CD4-positive, alpha-beta T cell (primary cell): ENCODE results near the gene TBC1D3B. TPM values are rescaled to one million over a fixed set of nuclear protein-coding genes. Genes with fewer than 3 reads are reported as not detected.
A peak's percentile ranks its signal among the peaks of the same experiment; 100 is the strongest.
"Not testable (repeated sequence)": the region's sequence is repeated elsewhere in the genome, so short reads cannot be mapped to it uniquely, and the experiment has no call there.

Source experiments
- ATAC-seq: fragments of 200-7000 bp; cut with Tn5 transposase; one replicate; pipeline ENCODE4 v1.10.0; 2022; ENCODE audit warnings: mild to moderate bottlenecking; ENCODE audit not compliant: poor library complexity
- CTCF ChIA-PET: fragments of 350-600 bp; sonication (Branson Sonifier 250); formaldehyde crosslinking; loops from one replicate; lab custom pipeline; 2021; ENCODE audit warnings: antibody characterized with exemption, inconsistent platforms; lab: Charles Lee
- POLR2A ChIA-PET: fragments of 350-600 bp; sonication (Branson Sonifier 250); formaldehyde crosslinking; loops from one replicate; lab custom pipeline; 2021; ENCODE audit warnings: antibody characterized with exemption, inconsistent platforms; lab: Charles Lee
- DNase-seq, 14 experiments: peaks; one replicate each; pipeline ENCODE4 v3.0.0-alpha.2; 2013 to 2020; ENCODE audit warnings: mixed read lengths in 2 of 14
- H3K27ac ChIP-seq, 2 donors: one replicate each; pipeline versions ENCODE4 v1.5.1 to v1.7.0; 2013; ENCODE audit warnings: low read length in 2 of 2, low read depth in 1 of 2, mild to moderate bottlenecking in 1 of 2
- H3K27me3 ChIP-seq, 2 experiments: 1 replicate in 1 of 2; 2 replicates in 1 of 2; pipeline versions ENCODE4 v1.6.1 to v1.7.0; 2013; ENCODE audit warnings: low read length in 2 of 2, control low read depth in 1 of 2, mild to moderate bottlenecking in 1 of 2, moderate library complexity in 1 of 2; ENCODE audit not compliant: insufficient read depth in 2 of 2, control insufficient read depth in 1 of 2
- H3K36me3 ChIP-seq: one replicate; pipeline ENCODE4 v1.6.1; 2013; ENCODE audit warnings: low read length, control low read depth; ENCODE audit not compliant: insufficient read depth
- H3K4me1 ChIP-seq: one replicate; pipeline ENCODE4 v1.6.1; 2013; ENCODE audit warnings: low read length, control low read depth; ENCODE audit not compliant: insufficient read depth
- H3K4me3 ChIP-seq: one replicate; pipeline ENCODE4 v1.5.1; 2013; ENCODE audit warnings: mild to moderate bottlenecking, low read length, moderate library complexity
- H3K9me3 ChIP-seq, 2 experiments: 1 replicate in 1 of 2; 2 replicates in 1 of 2; pipeline versions ENCODE4 v1.6.1 to v1.7.0; 2013; ENCODE audit warnings: low read length in 2 of 2, mild to moderate bottlenecking in 2 of 2, control low read depth in 1 of 2, moderate library complexity in 1 of 2; ENCODE audit not compliant: control insufficient read depth in 1 of 2, insufficient read depth in 1 of 2
- H3K27ac Mint-ChIP-seq: one replicate; pipeline ENCODE4 v1.8.0; 2020; ENCODE audit warnings: mixed read lengths
- H3K27me3 Mint-ChIP-seq: one replicate; pipeline ENCODE4 v1.8.0; 2021; ENCODE audit warnings: mixed read lengths
- H3K36me3 Mint-ChIP-seq: one replicate; pipeline ENCODE4 v1.8.0; 2021; ENCODE audit warnings: low read depth, mixed read lengths
- H3K4me1 Mint-ChIP-seq: one replicate; pipeline ENCODE4 v1.8.0; 2021; ENCODE audit warnings: low read depth, mixed read lengths
- H3K4me3 Mint-ChIP-seq: one replicate; pipeline ENCODE4 v1.8.0; 2020; ENCODE audit warnings: mild to moderate bottlenecking, mixed read lengths
- H3K9me3 Mint-ChIP-seq: one replicate; pipeline ENCODE4 v1.8.0; 2020; ENCODE audit warnings: mixed read lengths
- intact Hi-C, 2 experiments: fragments of 100-400 bp; cut with DNase I in 1 of 2; cut with micrococcal nuclease in 1 of 2; formaldehyde crosslinking; loops; one replicate each; pipeline versions ENCODE4 v1.15.1 to v1.9.0; 2023 to 2025; cut with DNase I, micrococcal nuclease
- total RNA-seq, 174 experiments: library from RNA in 2 of 174; stranded (reverse) in 2 of 174; gene quantifications; one replicate each; pipeline ENCODE4 v1.2.3 and lab custom pipeline; 2021 to 2026
- TF ChIP-seq, protein P1 (sequence below): fragments of 200-600 bp; IDR thresholded peaks from one replicate; pipeline ENCODE4 v1.8.0; 2022; ENCODE audit warnings: antibody characterized with exemption, mild to moderate bottlenecking

Gene TBC1D3B
- total RNA-seq, 2 experiments from 2014 or later: 1.5 to 1.6 TPM

DNA sequence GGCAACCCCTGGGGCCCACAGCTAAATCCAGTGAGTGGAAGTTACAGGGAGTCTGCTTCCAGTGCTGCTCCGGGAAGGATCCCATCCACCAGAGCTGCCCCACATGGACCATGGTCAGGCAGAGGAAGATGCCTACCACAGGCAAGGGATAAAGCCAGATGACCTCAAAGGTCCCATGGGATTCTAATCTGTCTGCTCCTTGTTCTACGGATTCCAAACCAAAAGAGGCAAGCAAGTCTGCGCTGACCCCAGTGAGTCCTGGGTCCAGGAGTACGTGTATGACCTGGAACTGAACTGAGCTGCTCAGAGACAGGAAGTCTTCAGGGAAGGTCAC lies 35.8 kb upstream of the TBC1D3B start:
- Histone ChIP-seq H3K36me3 (no peaks in the 10 kb centered on the region), H3K9me3 (no peaks in the 10 kb centered on the region), H3K4me1 (no peaks in the 10 kb centered on the region), H3K4me3 (no peak overlapping the region), H3K27me3 (peaks cover 7 to 8% of the 10 kb centered on the region in 2 experiments), H3K27ac (no peak overlapping the region)
- ChIA-PET POLR2A (no interaction called here), CTCF (no interaction called here)
- Mint-ChIP-seq H3K9me3 (no peaks in the 10 kb centered on the region), H3K27me3 (peaks cover 19% of the 10 kb centered on the region), H3K36me3 (no peaks in the 10 kb centered on the region), H3K27ac (no peak overlapping the region), H3K4me3 (no peak overlapping the region), H3K4me1 (no peaks in the 10 kb centered on the region)
- ATAC-seq (no peak), DNase-seq (no peak)
- intact Hi-C loops: no loop called here
- TF ChIP-seq, protein P1, sequence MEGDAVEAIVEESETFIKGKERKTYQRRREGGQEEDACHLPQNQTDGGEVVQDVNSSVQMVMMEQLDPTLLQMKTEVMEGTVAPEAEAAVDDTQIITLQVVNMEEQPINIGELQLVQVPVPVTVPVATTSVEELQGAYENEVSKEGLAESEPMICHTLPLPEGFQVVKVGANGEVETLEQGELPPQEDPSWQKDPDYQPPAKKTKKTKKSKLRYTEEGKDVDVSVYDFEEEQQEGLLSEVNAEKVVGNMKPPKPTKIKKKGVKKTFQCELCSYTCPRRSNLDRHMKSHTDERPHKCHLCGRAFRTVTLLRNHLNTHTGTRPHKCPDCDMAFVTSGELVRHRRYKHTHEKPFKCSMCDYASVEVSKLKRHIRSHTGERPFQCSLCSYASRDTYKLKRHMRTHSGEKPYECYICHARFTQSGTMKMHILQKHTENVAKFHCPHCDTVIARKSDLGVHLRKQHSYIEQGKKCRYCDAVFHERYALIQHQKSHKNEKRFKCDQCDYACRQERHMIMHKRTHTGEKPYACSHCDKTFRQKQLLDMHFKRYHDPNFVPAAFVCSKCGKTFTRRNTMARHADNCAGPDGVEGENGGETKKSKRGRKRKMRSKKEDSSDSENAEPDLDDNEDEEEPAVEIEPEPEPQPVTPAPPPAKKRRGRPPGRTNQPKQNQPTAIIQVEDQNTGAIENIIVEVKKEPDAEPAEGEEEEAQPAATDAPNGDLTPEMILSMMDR: no peak

DNA sequence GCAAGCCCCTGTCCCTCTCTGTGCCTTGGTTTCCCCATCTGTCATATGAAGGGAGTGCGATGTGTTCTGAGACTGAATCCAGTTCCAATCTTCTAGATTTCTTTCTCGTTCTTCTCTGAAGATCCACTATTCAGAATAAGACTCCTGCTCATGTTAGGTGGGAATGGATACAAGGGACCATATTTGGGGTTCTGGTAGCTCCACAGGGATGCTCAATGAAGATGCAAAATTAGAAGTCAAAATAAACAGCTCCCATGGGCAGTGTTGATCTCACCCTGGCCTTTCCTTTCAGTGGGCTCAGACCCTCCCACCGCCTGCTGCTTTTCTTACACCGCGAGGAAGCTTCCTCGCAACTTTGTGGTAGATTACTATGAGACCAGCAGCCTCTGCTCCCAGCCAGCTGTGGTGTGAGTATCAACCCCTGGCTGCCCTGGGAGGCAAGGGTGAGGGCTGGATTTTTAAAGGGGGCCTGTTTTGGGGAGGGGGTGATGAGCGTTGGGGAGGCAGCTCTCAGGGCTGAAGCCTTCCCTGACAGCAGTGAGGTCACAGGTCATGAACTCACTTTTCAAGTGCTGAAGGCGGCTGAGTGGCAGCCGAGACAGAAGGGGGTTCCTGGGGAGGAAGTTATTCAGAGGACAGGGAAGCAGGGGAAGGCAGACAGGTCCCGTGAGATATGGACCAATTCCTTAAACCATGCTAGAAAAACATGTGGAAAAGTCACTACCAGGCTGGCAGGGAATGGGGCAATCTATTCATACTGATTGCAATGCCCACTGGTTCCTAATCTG lies 35.2 kb upstream of the TBC1D3B start:
- H3K4me1 ChIP-seq, ATAC-seq, H3K27me3 ChIP-seq, CTCF ChIA-PET, H3K4me3 ChIP-seq, H3K27ac ChIP-seq, H3K36me3 Mint-ChIP-seq, H3K9me3 Mint-ChIP-seq, H3K36me3 ChIP-seq, POLR2A ChIA-PET, H3K4me3 Mint-ChIP-seq, intact Hi-C loops, H3K9me3 ChIP-seq, H3K4me1 Mint-ChIP-seq, H3K27ac Mint-ChIP-seq: not testable (repeated sequence)
- peaks cover 19% of the 10 kb centered on the region for H3K27me3 Mint-ChIP-seq
- DNase-seq: peak in 2 of 14 experiments; percentile 49 to 66

DNA sequence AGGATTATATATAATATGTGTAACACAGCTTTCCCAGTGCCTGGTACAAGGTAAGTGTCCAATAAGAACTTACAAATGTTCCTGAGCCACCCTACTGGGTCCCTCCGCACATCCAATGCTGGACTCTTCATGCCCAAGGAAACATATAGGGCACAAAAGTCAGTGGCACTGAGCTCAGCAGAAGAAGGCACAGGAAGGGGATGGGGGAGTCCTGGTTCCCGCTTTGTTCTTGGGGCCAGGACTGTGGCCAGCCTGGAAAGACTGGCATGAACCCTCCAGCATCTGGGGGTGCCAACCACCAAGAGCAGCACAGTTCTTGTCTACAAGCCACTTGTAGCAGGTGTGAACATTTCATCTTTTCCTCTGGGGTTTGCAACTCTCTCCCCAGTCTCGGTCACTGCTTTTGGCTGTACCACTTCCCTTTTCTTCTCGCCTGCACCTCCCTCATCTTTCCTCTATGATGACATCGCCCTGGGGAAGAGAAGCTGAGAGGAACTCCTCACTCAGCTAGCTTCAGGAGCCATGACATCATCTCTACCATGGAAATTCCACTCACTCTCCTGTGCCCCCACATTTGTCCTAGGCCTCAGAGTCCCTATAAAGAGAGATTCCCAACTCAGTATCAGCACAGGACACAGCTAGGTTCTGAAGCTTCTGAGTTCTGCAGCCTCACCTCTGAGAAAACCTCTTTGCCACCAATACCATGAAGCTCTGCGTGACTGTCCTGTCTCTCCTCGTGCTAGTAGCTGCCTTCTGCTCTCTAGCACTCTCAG lies 34.2 kb upstream of the TBC1D3B start, which contains the start of gene CCL4L2:
TSS of gene CCL4L2 (plus strand) at position 625 of the 773 bp plus-strand sequence.
- H3K4me3 Mint-ChIP-seq, POLR2A ChIA-PET, H3K4me1 ChIP-seq, H3K27me3 ChIP-seq, CTCF ChIA-PET, H3K9me3 Mint-ChIP-seq, H3K27ac ChIP-seq, H3K4me3 ChIP-seq, H3K4me1 Mint-ChIP-seq, H3K27ac Mint-ChIP-seq, H3K36me3 Mint-ChIP-seq, H3K36me3 ChIP-seq, H3K9me3 ChIP-seq, intact Hi-C loops, ATAC-seq: not testable (repeated sequence)
- H3K27me3 Mint-ChIP-seq: peaks cover 19% of the 10 kb centered on the region
- peak in 3 of 14 experiments; percentile 33 to 59 (median 49) for DNase-seq

DNA sequence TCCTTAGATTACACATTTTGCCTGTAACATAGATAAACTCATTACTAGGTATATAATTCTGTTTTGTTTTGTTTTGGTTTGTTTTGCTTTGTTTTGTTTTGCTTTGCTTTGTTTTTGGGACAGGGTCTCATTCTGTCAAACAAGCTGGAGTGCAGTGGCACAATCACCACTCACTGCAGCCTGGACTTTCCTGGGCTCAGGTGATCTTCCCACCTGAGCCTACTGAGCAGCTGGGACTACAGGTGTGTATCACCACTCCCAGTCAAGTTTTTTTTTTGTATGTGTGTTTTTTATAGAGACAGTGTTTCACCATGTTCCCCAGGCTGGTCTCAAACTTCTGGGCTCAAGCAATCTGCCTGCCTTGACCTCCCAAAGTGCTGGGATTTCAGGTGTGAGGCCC lies 33.1 kb upstream of the TBC1D3B start:
- Mint-ChIP-seq H3K9me3 (no peaks in the 10 kb centered on the region), H3K27ac (no peak overlapping the region), H3K4me3 (no peak overlapping the region), H3K36me3 (no peaks in the 10 kb centered on the region), H3K4me1 (no peaks in the 10 kb centered on the region), H3K27me3 (peaks cover 15% of the 10 kb centered on the region)
- ChIA-PET CTCF (no interaction called here), POLR2A (no interaction called here)
- TF ChIP-seq, protein P1: no peak
- intact Hi-C loops: no loop called here
- H3K27ac ChIP-seq: no peak overlapping the region
- no peaks in the 10 kb centered on the region for H3K4me1 ChIP-seq
- no peak overlapping the region for H3K4me3 ChIP-seq
- no peaks in the 10 kb centered on the region for H3K9me3 ChIP-seq
- H3K36me3 ChIP-seq: no peaks in the 10 kb centered on the region
- no peak for DNase-seq
- peaks cover 7 to 8% of the 10 kb centered on the region in 2 experiments for H3K27me3 ChIP-seq
- no peak for ATAC-seq

DNA sequence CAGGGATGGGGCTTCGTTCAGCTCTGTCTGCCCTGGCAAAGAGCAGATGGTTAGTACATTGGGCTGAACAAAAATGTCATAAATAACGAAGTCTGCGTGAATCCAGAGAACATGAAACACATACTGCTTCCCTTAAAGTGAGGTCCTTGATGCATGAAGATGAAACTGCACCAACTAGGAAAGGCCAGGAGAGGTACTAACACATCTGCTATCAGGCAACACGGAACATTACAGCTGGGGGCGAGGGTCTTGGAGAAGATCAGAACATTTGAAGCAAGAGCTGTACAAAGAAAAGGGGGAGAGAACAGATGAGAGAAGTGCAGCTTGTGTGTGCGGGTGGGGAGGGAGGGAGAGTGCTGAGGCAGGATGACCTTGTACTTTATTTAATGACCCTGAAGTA lies 30.9 kb upstream of the TBC1D3B start:
- H3K4me3 ChIP-seq, H3K4me1 Mint-ChIP-seq, H3K36me3 ChIP-seq, H3K9me3 Mint-ChIP-seq, intact Hi-C loops, H3K4me3 Mint-ChIP-seq, CTCF ChIA-PET, H3K27ac ChIP-seq, H3K36me3 Mint-ChIP-seq, H3K4me1 ChIP-seq, ATAC-seq, H3K9me3 ChIP-seq, POLR2A ChIA-PET, H3K27me3 Mint-ChIP-seq, DNase-seq, H3K27me3 ChIP-seq, H3K27ac Mint-ChIP-seq: not testable (repeated sequence)
